ENCODE measurements around the gene TSSK2. TPM values are rescaled to one million over a fixed set of nuclear protein-coding genes. Genes with fewer than 3 reads are reported as not detected.
A peak's percentile ranks its signal among the peaks of the same experiment; 100 is the strongest.

The TSSK2 gene
- total RNA-seq, 1 donor from 2014 or later = not detected

DNA sequence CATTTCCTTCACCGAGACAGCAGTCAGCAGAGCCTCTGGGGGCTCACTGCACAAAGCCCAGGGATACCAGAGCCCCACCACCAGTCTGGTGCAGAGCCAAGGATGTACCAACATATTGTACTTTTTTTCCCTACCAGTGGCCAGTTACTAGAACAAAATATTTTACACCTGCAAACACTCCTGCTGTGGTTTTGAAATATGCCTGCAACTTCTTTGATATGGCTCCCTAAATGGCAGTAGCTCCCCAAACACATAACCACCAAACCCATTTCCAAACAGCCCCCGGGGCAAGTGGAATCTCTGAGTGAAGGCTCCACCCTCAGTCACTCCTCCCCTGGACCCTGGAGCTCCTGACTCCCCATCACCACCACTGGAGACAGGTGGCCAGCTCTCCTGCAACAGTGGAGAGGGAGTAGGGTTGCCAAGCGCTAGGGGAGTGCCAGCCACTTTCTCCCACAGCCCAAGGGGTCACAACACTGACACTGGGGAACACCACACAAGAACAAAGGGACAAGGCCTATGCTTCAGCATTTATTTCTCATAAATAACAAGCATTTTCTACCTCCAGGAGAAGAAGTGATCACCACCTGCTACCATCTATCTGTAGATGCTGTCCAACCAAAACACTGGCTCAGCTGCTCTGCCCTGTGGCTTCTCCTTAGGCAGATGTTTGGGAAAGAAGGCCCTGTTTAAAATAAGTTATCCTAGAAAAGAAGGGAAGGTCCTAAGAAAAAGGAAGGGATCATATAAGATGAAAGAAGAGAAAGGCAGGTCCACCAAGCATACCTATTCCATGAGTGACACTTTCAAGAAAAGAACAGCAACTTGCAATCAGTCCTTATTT lies 24.0 kb upstream of the TSSK2 start:
- peak; percentile 35 for DNase-seq

- peak; percentile 70 for DNase-seq
Observed at GRCh38 chr22:19107730-19108074, 23.4 kb upstream of the TSSK2 start.

- no peak for DNase-seq
Observed at GRCh38 chr22:19108807-19109197, 22.3 kb upstream of the TSSK2 start.

GRCh38 chr22:19109198-19110063 lies 21.7 kb upstream of the TSSK2 start:
- no peak for DNase-seq

DNA sequence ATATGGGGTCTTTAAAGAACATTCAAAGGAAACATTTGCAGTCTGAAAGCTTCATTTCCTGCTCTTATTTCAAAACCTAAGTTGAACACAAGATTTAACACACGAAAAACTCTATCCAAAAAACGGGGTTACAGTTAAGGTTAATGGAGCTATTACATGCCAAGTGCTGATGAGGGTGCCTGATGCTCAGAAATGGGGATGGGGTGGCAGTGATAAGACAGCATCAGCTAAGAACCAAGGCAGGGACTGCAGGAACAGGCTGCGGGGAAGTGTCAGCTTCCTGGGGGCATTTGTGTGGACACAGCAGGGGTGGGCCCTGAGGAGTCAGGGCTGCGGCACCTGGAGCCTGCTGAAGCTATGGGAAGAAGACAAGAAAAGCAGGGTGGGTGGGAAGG lies 21.0 kb upstream of the TSSK2 start:
- DNase-seq = no peak

DNA sequence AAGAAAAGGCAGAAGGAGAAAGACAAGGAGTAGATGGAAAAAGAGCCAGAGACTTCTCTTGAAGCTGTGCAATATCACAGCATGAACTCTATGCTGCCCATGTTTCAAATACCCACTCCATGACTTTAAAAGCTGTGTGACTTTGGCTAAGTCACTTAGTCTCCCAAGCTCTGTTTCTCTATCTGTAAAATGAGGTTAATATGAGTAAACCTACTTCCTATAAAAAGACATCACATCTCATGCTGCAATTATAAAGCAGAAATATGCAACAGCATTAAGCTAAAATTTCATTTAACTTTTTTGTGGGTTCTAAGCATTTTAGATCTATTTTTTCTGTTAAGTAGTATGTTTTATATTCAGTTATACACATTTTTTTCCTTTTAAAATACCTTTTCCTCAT lies 20.5 kb upstream of the TSSK2 start:
- DNase-seq = no peak

GRCh38 chr22:19111140-19111539 lies 20.0 kb upstream of the TSSK2 start:
- DNase-seq = no peak

DNA sequence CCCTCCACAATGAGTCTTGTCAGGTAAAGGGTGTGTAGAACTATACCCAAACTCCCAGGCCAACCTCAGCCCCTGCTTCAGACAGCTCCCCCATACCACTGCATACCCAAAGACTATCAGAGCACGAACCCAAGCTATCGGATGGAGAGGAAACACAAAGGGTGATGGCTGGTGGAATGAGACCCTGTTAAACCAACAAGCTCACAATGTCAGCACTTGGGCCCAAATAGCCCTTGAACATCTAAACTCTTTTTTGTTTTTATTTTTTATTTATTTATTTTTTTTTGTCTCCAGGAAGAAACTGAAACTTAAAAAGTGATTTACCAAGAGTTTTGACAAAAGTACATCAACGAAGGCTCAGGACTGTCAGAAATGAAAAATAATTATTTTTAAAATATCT lies 19.5 kb upstream of the TSSK2 start:
- DNase-seq = no peak

DNA sequence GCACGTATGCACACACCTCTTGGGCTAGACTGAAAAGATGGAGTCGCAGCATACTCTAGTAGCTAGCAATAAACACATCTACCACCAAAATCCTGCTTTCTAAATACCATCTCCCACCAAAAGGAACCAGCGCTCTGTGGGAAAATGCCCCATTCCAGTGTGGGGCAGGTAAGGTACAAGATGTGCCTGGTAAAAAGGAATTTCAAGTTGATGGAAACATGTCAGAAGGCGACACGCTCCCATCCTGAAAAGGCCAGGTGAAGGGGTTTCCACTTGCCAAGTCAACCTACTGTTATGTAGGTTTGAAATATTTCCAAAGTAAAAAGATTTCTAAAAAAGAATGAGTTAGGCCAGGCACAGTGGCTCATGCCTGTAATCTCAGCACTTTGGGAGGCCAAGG lies 17.7 kb upstream of the TSSK2 start:
- no peak for DNase-seq

DNA sequence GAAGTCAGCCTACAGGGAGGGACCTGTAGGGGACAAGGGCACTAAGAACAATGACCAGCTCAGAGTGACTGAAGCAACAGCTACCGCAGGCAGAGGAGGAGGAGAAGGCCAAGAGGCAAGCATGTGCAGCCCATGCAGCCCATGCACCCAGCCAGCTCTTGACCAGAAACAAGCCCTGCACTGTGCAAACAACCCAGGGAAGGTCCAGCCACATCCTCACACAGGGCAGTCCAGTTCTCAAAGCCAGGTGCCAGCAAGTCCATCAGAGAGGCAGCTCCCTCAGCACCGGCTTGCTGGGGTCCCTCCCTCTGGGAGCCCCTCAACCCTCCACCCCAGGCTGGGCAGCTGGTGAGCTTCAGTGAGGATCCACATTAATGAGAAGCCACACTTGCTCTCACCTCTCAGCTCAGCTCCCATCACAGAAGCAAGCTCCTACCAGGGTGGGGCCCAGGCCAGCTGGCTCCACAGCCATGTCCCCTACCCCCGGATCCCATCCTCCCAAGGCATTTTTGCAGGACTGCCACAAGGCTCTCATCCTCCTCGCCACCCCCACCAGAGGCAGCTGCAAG lies 16.0 kb upstream of the TSSK2 start:
- DNase-seq = peak; percentile 73

DNA sequence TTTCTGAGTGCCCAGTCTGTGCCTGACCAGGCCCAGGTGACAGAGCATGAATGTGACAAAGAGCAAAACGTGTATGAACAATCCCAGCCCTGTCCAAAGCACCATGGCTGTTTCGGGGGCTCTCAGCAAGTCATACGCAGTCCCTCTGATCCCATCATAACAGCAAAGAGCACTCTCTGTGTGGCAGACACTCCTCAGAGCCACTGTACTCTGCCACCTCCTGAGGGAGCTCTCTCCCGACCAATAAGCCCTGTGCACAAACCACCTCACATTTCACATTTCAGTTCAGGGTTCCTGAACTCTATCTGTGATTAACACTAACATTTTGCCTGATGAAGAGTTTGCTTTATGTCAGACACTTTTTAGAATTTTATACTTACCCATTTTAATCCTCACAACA lies 15.5 kb upstream of the TSSK2 start:
- DNase-seq = no peak

DNA sequence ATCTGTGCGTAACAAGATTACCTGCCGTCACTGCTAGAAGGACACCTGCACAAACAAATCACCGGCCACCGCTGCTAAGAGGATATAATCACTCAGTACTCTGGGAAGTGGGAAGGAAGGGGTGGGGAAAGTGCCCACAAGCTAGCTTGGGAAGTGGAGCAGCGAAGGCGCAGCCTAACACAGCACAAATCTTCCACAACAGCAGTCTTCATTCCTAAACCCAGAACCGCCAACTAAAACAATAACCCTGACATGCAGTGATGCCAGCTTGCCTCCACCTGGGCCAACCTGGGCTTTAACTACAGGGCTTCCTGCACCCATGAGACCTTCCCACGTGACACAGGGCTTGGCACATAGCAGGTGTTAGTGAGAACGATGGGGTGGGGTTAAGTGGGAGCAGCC lies 14.0 kb upstream of the TSSK2 start:
- no peak for DNase-seq

- DNase-seq = no peak
Observed at GRCh38 chr22:19118329-19118880, 12.7 kb upstream of the TSSK2 start.

- DNase-seq = no peak
Observed at GRCh38 chr22:19119949-19120348, 11.2 kb upstream of the TSSK2 start.

DNA sequence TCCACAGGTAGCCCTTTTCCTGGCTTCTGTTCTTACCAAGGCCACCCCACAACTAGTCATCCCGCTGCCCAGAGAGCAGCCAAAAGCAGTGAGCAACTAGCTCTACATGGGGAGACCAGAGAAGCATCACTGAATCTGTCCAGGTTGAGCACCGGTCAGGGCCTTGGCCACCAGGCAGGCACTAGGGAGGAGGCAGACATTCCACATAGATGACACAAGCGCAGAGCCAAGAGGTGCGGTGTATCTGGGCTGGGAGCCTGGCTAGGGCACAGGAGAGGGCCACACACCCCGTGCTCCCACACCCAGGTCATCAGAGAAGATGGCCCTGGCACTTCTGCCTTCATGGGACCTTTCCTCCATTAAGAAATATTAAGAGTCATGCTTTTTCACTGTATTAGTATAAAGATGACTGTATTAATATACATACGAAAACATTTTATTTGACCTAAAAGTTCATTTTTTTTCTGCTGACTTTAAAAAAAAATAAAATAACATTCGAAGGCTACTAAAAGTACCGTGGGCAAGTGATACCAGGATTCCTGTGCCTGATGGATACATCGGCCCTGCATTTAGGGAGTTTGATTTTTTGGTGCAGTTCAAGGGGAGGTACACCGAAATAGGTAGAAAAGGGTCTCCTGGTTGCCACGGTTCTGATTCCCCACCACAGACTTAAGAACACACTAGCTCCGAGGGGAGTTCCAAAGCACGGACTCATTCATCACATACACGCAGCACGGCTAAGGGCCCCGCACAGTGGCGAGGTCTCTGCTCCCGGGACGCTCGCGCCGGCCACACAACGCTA lies 10.1 kb upstream of the TSSK2 start:
- no peak for DNase-seq

- DNase-seq = peak; percentile 57
Observed at GRCh38 chr22:19121631-19122142, 9.4 kb upstream of the TSSK2 start.

DNA sequence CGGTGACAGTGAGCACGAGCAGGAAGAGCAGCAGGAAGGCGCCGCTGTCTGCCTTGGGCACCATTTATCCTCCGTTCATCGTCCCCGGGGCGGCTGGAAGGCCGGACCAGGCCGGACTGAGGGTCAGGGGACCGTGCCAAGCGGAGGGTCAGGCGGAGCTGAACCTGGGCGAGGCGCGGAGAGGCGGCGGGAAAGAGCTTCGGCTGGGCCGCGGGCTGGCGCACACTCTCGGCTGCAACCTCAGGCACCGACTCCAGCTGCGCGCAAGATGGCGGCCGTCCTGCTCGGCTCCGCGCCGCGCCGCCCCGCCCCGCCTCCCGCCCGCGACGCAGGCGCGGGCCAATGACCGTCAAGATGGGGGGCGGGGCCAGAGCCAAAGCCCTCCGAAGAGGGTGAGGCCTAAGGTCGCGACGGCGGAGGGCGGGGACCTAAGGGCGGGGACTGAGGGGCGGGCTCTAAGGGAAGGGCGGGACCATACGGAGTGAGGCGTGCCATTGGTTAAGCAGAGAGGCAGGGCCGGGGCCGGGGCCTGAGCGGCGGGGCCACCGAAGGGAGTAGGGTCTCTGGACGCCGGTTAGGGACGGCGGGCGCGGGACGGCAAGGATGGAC lies 8.9 kb upstream of the TSSK2 start, which contains the start of gene DGCR2:
TSS of gene DGCR2 (minus strand) at position 270 of the 609 bp plus-strand sequence. CDS start at position 64, 206 bp downstream.
- DNase-seq = peak; percentile 99

- DNase-seq = no peak
Observed at GRCh38 chr22:19122752-19123492, 8.2 kb upstream of the TSSK2 start.

- DNase-seq = no peak
Observed at GRCh38 chr22:19123936-19124335, 7.2 kb upstream of the TSSK2 start.

DNA sequence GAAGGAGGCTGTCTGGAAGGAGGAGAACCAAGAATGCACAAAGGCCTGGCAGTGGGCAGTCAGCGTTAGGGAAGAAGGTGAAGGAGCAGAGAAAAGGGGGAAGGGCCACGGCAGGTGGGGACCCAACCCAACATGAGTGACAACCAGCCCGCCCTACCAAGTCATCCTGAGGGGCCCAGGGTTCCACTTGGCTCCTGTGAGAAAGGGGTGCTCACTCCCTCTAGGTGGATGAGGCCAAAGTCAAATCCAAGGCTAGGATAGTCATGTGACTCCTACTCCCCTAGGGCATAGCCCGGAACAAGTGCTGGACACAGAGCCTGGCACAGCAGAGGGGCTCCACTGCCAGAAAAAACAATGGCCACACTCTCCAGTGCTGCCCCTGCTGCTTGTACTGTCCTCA lies 6.7 kb upstream of the TSSK2 start:
- DNase-seq = no peak
